ENCODE results near the gene STX16. TPM values are rescaled to one million over a fixed set of nuclear protein-coding genes. Genes with fewer than 3 reads are reported as not detected.

The STX16 gene
- total RNA-seq, 1 donor from 2014 or later = 78.8 TPM

DNA sequence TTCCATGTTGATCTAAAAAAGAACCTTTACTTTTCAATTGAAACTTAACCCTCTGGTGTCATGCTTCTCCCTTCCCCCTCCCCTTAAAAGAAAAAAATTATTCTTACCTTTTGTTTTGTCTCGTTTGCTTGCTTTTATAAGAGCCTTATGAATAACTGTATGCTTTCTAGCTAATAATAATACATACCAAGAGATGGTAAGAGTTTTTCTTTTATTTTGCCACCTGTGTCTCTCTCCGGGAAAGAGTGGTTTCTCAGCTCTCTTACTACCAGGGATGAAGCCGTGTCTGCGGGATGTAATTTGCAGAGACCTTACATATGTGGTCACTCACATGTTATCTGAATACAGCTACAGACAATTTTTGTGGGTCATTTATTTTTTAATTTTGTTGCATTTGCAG, 7.7 kb downstream of the STX16 start:
- no peaks in the 10 kb centered on the region for H3K9me3 Mint-ChIP-seq (ENCODE audit: low read depth)
- no peak for DNase-seq (ENCODE audit: low spot score, unreplicated experiment)
- TF ChIP-seq, protein P1, sequence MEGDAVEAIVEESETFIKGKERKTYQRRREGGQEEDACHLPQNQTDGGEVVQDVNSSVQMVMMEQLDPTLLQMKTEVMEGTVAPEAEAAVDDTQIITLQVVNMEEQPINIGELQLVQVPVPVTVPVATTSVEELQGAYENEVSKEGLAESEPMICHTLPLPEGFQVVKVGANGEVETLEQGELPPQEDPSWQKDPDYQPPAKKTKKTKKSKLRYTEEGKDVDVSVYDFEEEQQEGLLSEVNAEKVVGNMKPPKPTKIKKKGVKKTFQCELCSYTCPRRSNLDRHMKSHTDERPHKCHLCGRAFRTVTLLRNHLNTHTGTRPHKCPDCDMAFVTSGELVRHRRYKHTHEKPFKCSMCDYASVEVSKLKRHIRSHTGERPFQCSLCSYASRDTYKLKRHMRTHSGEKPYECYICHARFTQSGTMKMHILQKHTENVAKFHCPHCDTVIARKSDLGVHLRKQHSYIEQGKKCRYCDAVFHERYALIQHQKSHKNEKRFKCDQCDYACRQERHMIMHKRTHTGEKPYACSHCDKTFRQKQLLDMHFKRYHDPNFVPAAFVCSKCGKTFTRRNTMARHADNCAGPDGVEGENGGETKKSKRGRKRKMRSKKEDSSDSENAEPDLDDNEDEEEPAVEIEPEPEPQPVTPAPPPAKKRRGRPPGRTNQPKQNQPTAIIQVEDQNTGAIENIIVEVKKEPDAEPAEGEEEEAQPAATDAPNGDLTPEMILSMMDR (IDR thresholded peaks at IDR 0.05; ENCODE audit: unreplicated experiment) = no peak
- H3K4me3 Mint-ChIP-seq (ENCODE audit: low read depth) = no peak overlapping the region
- H3K36me3 Mint-ChIP-seq (ENCODE audit: insufficient read depth) = peaks cover 9% of the 10 kb centered on the region
- H3K27ac Mint-ChIP-seq = no peak overlapping the region
- peaks cover 34% of the 10 kb centered on the region for H3K4me1 Mint-ChIP-seq (ENCODE audit: low read depth)
- H3K27me3 Mint-ChIP-seq = no peaks in the 10 kb centered on the region

DNA sequence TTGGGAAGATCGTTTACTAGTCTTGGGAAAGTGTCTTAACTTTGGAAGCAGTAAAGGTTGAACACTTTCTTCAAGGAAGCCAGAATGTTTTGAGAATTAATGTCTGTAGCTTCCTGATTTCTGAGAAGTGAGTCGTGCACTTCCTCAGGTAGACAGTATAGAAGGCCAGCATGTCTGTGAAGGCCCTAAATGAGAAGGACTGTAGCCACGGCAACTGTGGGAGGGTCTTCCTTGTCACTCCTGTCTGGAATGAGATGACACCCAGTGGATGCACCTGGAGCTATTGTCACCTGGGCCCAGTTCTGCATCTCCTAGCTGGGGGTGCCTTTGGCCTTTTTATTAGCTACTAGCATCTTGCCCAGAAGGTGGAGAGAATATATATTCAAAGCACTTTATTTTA, 8.8 kb downstream of the STX16 start:
- H3K27ac Mint-ChIP-seq = no peak overlapping the region
- no peaks in the 10 kb centered on the region for H3K27me3 Mint-ChIP-seq
- no peak overlapping the region for H3K4me3 Mint-ChIP-seq (ENCODE audit: low read depth)
- no peaks in the 10 kb centered on the region for H3K9me3 Mint-ChIP-seq (ENCODE audit: low read depth)
- H3K36me3 Mint-ChIP-seq (ENCODE audit: insufficient read depth) = peaks cover 10% of the 10 kb centered on the region
- TF ChIP-seq, protein P1 (IDR thresholded peaks at IDR 0.05; ENCODE audit: unreplicated experiment) = no peak
- no peak for DNase-seq (ENCODE audit: low spot score, unreplicated experiment)
- peaks cover 34% of the 10 kb centered on the region for H3K4me1 Mint-ChIP-seq (ENCODE audit: low read depth)

- H3K4me1 Mint-ChIP-seq (ENCODE audit: low read depth) = peaks cover 28% of the 10 kb centered on the region
- H3K9me3 Mint-ChIP-seq (ENCODE audit: low read depth) = no peaks in the 10 kb centered on the region
- DNase-seq (ENCODE audit: low spot score, unreplicated experiment) = no peak
- TF ChIP-seq, protein P1 (IDR thresholded peaks at IDR 0.05; ENCODE audit: unreplicated experiment) = no peak
- no peaks in the 10 kb centered on the region for H3K27me3 Mint-ChIP-seq
- no peak overlapping the region for H3K4me3 Mint-ChIP-seq (ENCODE audit: low read depth)
- peaks cover 10% of the 10 kb centered on the region for H3K36me3 Mint-ChIP-seq (ENCODE audit: insufficient read depth)
- peak overlapping the region; percentile 88 for H3K27ac Mint-ChIP-seq
Observed at GRCh38 chr20:58660855-58661597, 9.9 kb downstream of the STX16 start.

- H3K9me3 Mint-ChIP-seq (ENCODE audit: low read depth) = no peaks in the 10 kb centered on the region
- peak overlapping the region; percentile 88 for H3K27ac Mint-ChIP-seq
- no peak for DNase-seq (ENCODE audit: low spot score, unreplicated experiment)
- TF ChIP-seq, protein P1 (IDR thresholded peaks at IDR 0.05; ENCODE audit: unreplicated experiment) = no peak
- H3K27me3 Mint-ChIP-seq = no peaks in the 10 kb centered on the region
- H3K36me3 Mint-ChIP-seq (ENCODE audit: insufficient read depth) = peaks cover 13% of the 10 kb centered on the region
- H3K4me3 Mint-ChIP-seq (ENCODE audit: low read depth) = no peak overlapping the region
- H3K4me1 Mint-ChIP-seq (ENCODE audit: low read depth) = peaks cover 23% of the 10 kb centered on the region
Observed at GRCh38 chr20:58661598-58662473, 10.8 kb downstream of the STX16 start.

DNA sequence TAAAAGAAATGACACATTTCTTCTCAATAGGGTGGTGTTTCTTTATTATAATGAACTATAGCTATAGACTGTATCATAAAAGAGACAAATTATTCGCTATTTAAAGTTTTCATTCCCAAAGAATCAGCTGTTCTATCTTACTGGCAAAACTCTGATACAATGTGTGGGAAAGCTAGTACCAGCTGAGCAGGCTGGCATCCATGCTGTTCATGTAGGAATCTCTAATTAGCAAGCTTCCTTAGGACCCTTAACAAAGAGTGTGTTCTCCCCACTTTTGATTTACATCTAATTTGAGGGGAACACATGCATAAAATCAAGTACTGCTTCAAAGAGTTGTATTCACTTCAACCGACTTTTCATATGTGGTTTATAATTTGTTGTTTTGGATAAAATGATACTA, 13.2 kb downstream of the STX16 start:
- Mint-ChIP-seq H3K4me1 (ENCODE audit: low read depth) (peaks cover 8% of the 10 kb centered on the region), H3K27ac (no peak overlapping the region), H3K27me3 (no peaks in the 10 kb centered on the region), H3K9me3 (ENCODE audit: low read depth) (no peaks in the 10 kb centered on the region), H3K36me3 (ENCODE audit: insufficient read depth) (peaks cover 15% of the 10 kb centered on the region), H3K4me3 (ENCODE audit: low read depth) (no peak overlapping the region)
- TF ChIP-seq, protein P1 (IDR thresholded peaks at IDR 0.05; ENCODE audit: unreplicated experiment) = no peak
- DNase-seq (ENCODE audit: low spot score, unreplicated experiment) = no peak
